Measurements from ENCODE around the gene MAOA.
"Not testable (repeated sequence)": the region's sequence is repeated elsewhere in the genome, so short reads cannot be mapped to it uniquely, and the experiment has no call there.

MAOA gene

GRCh38 chrX:43656005-43656494 is at the start of gene MAOA:
MAOA (plus strand) TSS chrX:43656299; CDS start chrX:43656342, 43 bp downstream.
- no peak for FAIRE-seq

GRCh38 chrX:43612400-43612799 is 43.7 kb upstream of the MAOA start:
- no peak for FAIRE-seq

GRCh38 chrX:43615660-43616059 is 40.4 kb upstream of the MAOA start:
- no peak for FAIRE-seq

GRCh38 chrX:43618366-43619205 is 37.5 kb upstream of the MAOA start:
- FAIRE-seq: no peak

GRCh38 chrX:43619861-43620260 is 36.2 kb upstream of the MAOA start:
- FAIRE-seq: not testable (repeated sequence)

GRCh38 chrX:43627147-43627546 is 29.0 kb upstream of the MAOA start:
- FAIRE-seq: no peak

GRCh38 chrX:43627669-43628068 is 28.4 kb upstream of the MAOA start:
- no peak for FAIRE-seq

GRCh38 chrX:43629229-43629628 is 26.9 kb upstream of the MAOA start:
- no peak for FAIRE-seq

GRCh38 chrX:43631841-43632240 is 24.3 kb upstream of the MAOA start:
- FAIRE-seq: peak; percentile 51

GRCh38 chrX:43633081-43633480 is 23.0 kb upstream of the MAOA start:
- no peak for FAIRE-seq

- no peak for FAIRE-seq
Observed at GRCh38 chrX:43633757-43634156, 22.3 kb upstream of the MAOA start.

GRCh38 chrX:43640482-43640881 is 15.6 kb upstream of the MAOA start:
- no peak for FAIRE-seq

- FAIRE-seq: no peak
Observed at GRCh38 chrX:43641691-43642090, 14.4 kb upstream of the MAOA start.

GRCh38 chrX:43643201-43643600 is 12.9 kb upstream of the MAOA start:
- FAIRE-seq: no peak

GRCh38 chrX:43643662-43644061 is 12.4 kb upstream of the MAOA start:
- FAIRE-seq: no peak

- FAIRE-seq: no peak
Observed at GRCh38 chrX:43644124-43644701, 11.9 kb upstream of the MAOA start.

- FAIRE-seq: no peak
Observed at GRCh38 chrX:43646800-43647199, 9.3 kb upstream of the MAOA start.

GRCh38 chrX:43654431-43655150 is 1.5 kb upstream of the MAOA start:
- peak; percentile 24 for FAIRE-seq

- no peak for FAIRE-seq
Observed at GRCh38 chrX:43655151-43656004, 721 bp upstream of the MAOA start.

- no peak for FAIRE-seq
Observed at GRCh38 chrX:43657671-43658070, 1.6 kb downstream of the MAOA start.

- FAIRE-seq: no peak
Observed at GRCh38 chrX:43661521-43662240, 5.6 kb downstream of the MAOA start.

- FAIRE-seq: peak; percentile 62
Observed at GRCh38 chrX:43663173-43663572, 7.1 kb downstream of the MAOA start.

Data from colon (tissue), 2 donors.